ENCODE measurements around the gene MAP4. TPM values are rescaled to one million over a fixed set of nuclear protein-coding genes. Genes with fewer than 3 reads are reported as not detected.

The MAP4 gene
- polyA plus RNA-seq, 4 donors: 30.0 to 74.2 (median 55.7) TPM

DNA sequence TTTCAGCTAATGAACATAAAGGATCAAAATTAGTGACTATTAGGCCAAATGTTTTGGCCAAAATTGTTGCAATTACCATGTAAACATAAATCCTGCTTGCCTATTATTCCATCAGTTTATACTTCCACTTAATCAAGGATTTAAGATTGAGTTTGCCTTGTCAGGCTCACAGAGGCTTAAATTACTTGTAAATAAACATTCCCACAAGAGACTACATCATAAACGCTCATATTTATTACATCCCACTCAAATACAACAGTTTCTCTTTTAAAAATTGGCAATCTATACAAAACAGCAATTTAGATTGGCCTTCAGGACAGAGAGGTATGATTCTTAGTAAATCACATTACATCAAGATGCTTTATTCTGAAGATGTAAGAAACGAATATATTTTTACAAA lies 9.9 kb upstream of the MAP4 start:
- Histone ChIP-seq H3K4me3 (ENCODE audit: low read depth in 1 of 3, low read length in 3 of 3) (no peak overlapping the region), H3K4me1 (ENCODE audit: control insufficient read depth in 3 of 3, insufficient read depth in 2 of 3, low read depth in 1 of 3, low read length in 2 of 3) (peaks cover 0 to 3% (median 3%) of the 10 kb centered on the region in 3 donors)
- FAIRE-seq: no peak

DNA sequence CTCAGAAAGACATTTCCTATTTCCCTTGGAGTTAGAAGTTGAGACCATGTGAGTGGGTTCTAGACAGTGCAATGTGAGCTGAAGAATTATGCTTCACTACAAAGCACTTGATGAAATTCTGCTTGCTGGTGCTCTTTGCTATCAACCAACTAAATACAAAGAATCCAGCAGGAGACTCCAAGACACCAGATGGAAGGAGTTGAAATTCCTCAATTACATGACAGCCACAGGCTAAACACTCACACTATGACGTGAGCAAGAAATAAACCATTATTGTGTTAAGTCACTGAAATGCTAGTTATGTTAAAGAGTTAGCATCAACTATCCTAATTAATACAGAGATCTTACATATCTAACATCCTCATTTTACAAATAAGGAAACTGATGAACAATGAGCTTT lies 8.2 kb upstream of the MAP4 start:
- FAIRE-seq (no peak), DNase-seq (no peak)
- Histone ChIP-seq H3K36me3 (ENCODE audit: control insufficient read depth in 3 of 3, insufficient read depth in 2 of 3, low read depth in 1 of 3, low read length in 3 of 3) (peaks cover 0 to 3% (median 0%) of the 10 kb centered on the region in 3 donors), H3K4me1 (ENCODE audit: control insufficient read depth in 3 of 3, insufficient read depth in 2 of 3, low read depth in 1 of 3, low read length in 2 of 3) (peaks cover 2 to 3% (median 3%) of the 10 kb centered on the region in 3 donors), H3K27ac (ENCODE audit: low read depth in 1 of 3, low read length in 2 of 3) (no peak overlapping the region), H3K4me3 (ENCODE audit: low read depth in 1 of 3, low read length in 3 of 3) (no peak overlapping the region), H3K27me3 (ENCODE audit: control insufficient read depth in 3 of 3, insufficient read depth in 3 of 3, low read length in 3 of 3) (no peaks in the 10 kb centered on the region), H3K9me3 (ENCODE audit: control insufficient read depth in 2 of 2, insufficient read depth in 1 of 2, low read depth in 1 of 2, low read length in 1 of 2) (no peaks in the 10 kb centered on the region)
- WGBS, 3 donors: 79 to 96% (median 93%) methylated on average over 1 of the region's 1 CpG

More for the DNA sequence above, 9.9 kb upstream of the MAP4 start:
- Histone ChIP-seq H3K9me3 (ENCODE audit: control insufficient read depth in 2 of 2, insufficient read depth in 1 of 2, low read depth in 1 of 2, low read length in 1 of 2) (no peaks in the 10 kb centered on the region), H3K36me3 (ENCODE audit: control insufficient read depth in 3 of 3, insufficient read depth in 2 of 3, low read depth in 1 of 3, low read length in 3 of 3) (peaks cover 0 to 3% (median 0%) of the 10 kb centered on the region in 3 donors), H3K27ac (ENCODE audit: low read depth in 1 of 3, low read length in 2 of 3) (no peak overlapping the region), H3K27me3 (ENCODE audit: control insufficient read depth in 3 of 3, insufficient read depth in 3 of 3, low read length in 3 of 3) (no peaks in the 10 kb centered on the region)
- DNase-seq: no peak
- WGBS, 3 donors: 50 to 52% (median 50%) methylated on average over 2 of the region's 2 CpGs

DNA sequence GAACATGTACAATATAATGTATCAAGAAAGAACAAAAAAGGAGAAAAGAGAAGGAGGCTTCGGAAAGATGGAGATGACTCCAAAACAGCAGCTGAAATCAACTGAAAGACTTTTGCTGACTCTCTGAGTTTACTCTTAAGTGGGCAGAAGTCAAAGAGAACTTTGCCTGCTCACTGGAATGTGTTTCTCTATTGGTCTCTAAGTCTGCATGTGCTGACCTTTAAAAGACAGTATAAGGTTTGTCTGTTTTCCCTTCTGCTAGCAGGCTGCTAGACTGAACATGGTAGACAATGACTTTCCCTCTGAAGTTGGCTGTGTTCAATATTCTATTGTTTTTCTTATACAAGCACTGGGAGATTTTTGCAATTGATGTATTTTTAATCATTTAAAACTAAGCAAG lies 7.2 kb upstream of the MAP4 start:
- DNase-seq (peak in 1 of 2 donors; percentile 33), FAIRE-seq (no peak)
- WGBS, 3 donors: 83 to 94% (median 86%) methylated on average over 1 of the region's 1 CpG
- Histone ChIP-seq H3K27me3 (ENCODE audit: control insufficient read depth in 3 of 3, insufficient read depth in 3 of 3, low read length in 3 of 3) (no peaks in the 10 kb centered on the region), H3K4me3 (ENCODE audit: low read depth in 1 of 3, low read length in 3 of 3) (no peak overlapping the region), H3K9me3 (ENCODE audit: control insufficient read depth in 2 of 2, insufficient read depth in 1 of 2, low read depth in 1 of 2, low read length in 1 of 2) (no peaks in the 10 kb centered on the region), H3K4me1 (ENCODE audit: control insufficient read depth in 3 of 3, insufficient read depth in 2 of 3, low read depth in 1 of 3, low read length in 2 of 3) (peaks cover 3% of the 10 kb centered on the region in 3 donors), H3K27ac (ENCODE audit: low read depth in 1 of 3, low read length in 2 of 3) (no peak overlapping the region), H3K36me3 (ENCODE audit: control insufficient read depth in 3 of 3, insufficient read depth in 2 of 3, low read depth in 1 of 3, low read length in 3 of 3) (peaks cover 0 to 2% (median 0%) of the 10 kb centered on the region in 3 donors)

GRCh38 chr3:48022178-48022577 lies 6.0 kb upstream of the MAP4 start:
- no peaks in the 10 kb centered on the region for H3K27me3 ChIP-seq (ENCODE audit: control insufficient read depth in 3 of 3, insufficient read depth in 3 of 3, low read length in 3 of 3)
- H3K4me1 ChIP-seq (ENCODE audit: control insufficient read depth in 3 of 3, insufficient read depth in 2 of 3, low read depth in 1 of 3, low read length in 2 of 3): peaks cover under 1 to 3% (median under 1%) of the 10 kb centered on the region in 3 donors
- H3K4me3 ChIP-seq (ENCODE audit: low read depth in 1 of 3, low read length in 3 of 3): no peak overlapping the region
- no peak overlapping the region for H3K27ac ChIP-seq (ENCODE audit: low read depth in 1 of 3, low read length in 2 of 3)
- no peak for DNase-seq
- H3K9me3 ChIP-seq (ENCODE audit: control insufficient read depth in 2 of 2, insufficient read depth in 1 of 2, low read depth in 1 of 2, low read length in 1 of 2): no peaks in the 10 kb centered on the region
- 80 to 91% (median 87%) methylated on average over 4 of the region's 4 CpGs for WGBS, 3 donors
- peaks cover 0 to 5% (median 0%) of the 10 kb centered on the region in 3 donors for H3K36me3 ChIP-seq (ENCODE audit: control insufficient read depth in 3 of 3, insufficient read depth in 2 of 3, low read depth in 1 of 3, low read length in 3 of 3)
- no peak for FAIRE-seq

- no peak for FAIRE-seq
- WGBS, 3 donors: 24 to 65% (median 55%) methylated on average over 3 of the region's 3 CpGs
These were observed 2.6 kb upstream of the MAP4 start for GRCh38 chr3:48018841-48019240.

GRCh38 chr3:48015431-48016180 lies 610 bp downstream of the MAP4 start:
- FAIRE-seq (no peak), DNase-seq (peak; percentile 49 to 60)
- Histone ChIP-seq H3K4me1 (ENCODE audit: control insufficient read depth in 3 of 3, insufficient read depth in 2 of 3, low read depth in 1 of 3, low read length in 2 of 3) (peaks cover 10 to 32% (median 17%) of the 10 kb centered on the region in 3 donors), H3K9me3 (ENCODE audit: control insufficient read depth in 2 of 2, insufficient read depth in 1 of 2, low read depth in 1 of 2, low read length in 1 of 2) (no peaks in the 10 kb centered on the region), H3K36me3 (ENCODE audit: control insufficient read depth in 3 of 3, insufficient read depth in 2 of 3, low read depth in 1 of 3, low read length in 3 of 3) (peaks cover 0 to 7% (median 0%) of the 10 kb centered on the region in 3 donors), H3K27ac (ENCODE audit: low read depth in 1 of 3, low read length in 2 of 3) (peak overlapping the region; percentile 20 to 74 (median 21)), H3K4me3 (ENCODE audit: low read depth in 1 of 3, low read length in 3 of 3) (no peak overlapping the region), H3K27me3 (ENCODE audit: control insufficient read depth in 3 of 3, insufficient read depth in 3 of 3, low read length in 3 of 3) (no peaks in the 10 kb centered on the region)
- WGBS, 3 donors: 11 to 44% (median 38%) methylated on average over 3 of the region's 3 CpGs

More at GRCh38 chr3:48018841-48019240, 2.6 kb upstream of the MAP4 start:
- H3K9me3 ChIP-seq (ENCODE audit: control insufficient read depth in 2 of 2, insufficient read depth in 1 of 2, low read depth in 1 of 2, low read length in 1 of 2): no peaks in the 10 kb centered on the region
- no peak overlapping the region for H3K4me3 ChIP-seq (ENCODE audit: low read depth in 1 of 3, low read length in 3 of 3)
- H3K27ac ChIP-seq (ENCODE audit: low read depth in 1 of 3, low read length in 2 of 3): no peak overlapping the region
- H3K36me3 ChIP-seq (ENCODE audit: control insufficient read depth in 3 of 3, insufficient read depth in 2 of 3, low read depth in 1 of 3, low read length in 3 of 3): peaks cover 0 to 5% (median 0%) of the 10 kb centered on the region in 3 donors
- DNase-seq: peak in 1 of 2 donors; percentile 28
- no peaks in the 10 kb centered on the region for H3K27me3 ChIP-seq (ENCODE audit: control insufficient read depth in 3 of 3, insufficient read depth in 3 of 3, low read length in 3 of 3)
- peaks cover 7 to 26% (median 14%) of the 10 kb centered on the region in 3 donors for H3K4me1 ChIP-seq (ENCODE audit: control insufficient read depth in 3 of 3, insufficient read depth in 2 of 3, low read depth in 1 of 3, low read length in 2 of 3)

GRCh38 chr3:48014358-48014757 lies 1.9 kb downstream of the MAP4 start:
- FAIRE-seq: no peak
- no peak overlapping the region for H3K4me3 ChIP-seq (ENCODE audit: low read depth in 1 of 3, low read length in 3 of 3)
- no peak for DNase-seq
- H3K36me3 ChIP-seq (ENCODE audit: control insufficient read depth in 3 of 3, insufficient read depth in 2 of 3, low read depth in 1 of 3, low read length in 3 of 3): peaks cover 0 to 8% (median 0%) of the 10 kb centered on the region in 3 donors
- peak overlapping the region in 1 of 3 donors; percentile 53 for H3K27ac ChIP-seq (ENCODE audit: low read depth in 1 of 3, low read length in 2 of 3)
- WGBS, 3 donors: 68 to 89% (median 86%) methylated on average over 2 of the region's 2 CpGs
- H3K27me3 ChIP-seq (ENCODE audit: control insufficient read depth in 3 of 3, insufficient read depth in 3 of 3, low read length in 3 of 3): no peaks in the 10 kb centered on the region
- peaks cover 10 to 29% (median 17%) of the 10 kb centered on the region in 3 donors for H3K4me1 ChIP-seq (ENCODE audit: control insufficient read depth in 3 of 3, insufficient read depth in 2 of 3, low read depth in 1 of 3, low read length in 2 of 3)
- H3K9me3 ChIP-seq (ENCODE audit: control insufficient read depth in 2 of 2, insufficient read depth in 1 of 2, low read depth in 1 of 2, low read length in 1 of 2): no peaks in the 10 kb centered on the region

DNA sequence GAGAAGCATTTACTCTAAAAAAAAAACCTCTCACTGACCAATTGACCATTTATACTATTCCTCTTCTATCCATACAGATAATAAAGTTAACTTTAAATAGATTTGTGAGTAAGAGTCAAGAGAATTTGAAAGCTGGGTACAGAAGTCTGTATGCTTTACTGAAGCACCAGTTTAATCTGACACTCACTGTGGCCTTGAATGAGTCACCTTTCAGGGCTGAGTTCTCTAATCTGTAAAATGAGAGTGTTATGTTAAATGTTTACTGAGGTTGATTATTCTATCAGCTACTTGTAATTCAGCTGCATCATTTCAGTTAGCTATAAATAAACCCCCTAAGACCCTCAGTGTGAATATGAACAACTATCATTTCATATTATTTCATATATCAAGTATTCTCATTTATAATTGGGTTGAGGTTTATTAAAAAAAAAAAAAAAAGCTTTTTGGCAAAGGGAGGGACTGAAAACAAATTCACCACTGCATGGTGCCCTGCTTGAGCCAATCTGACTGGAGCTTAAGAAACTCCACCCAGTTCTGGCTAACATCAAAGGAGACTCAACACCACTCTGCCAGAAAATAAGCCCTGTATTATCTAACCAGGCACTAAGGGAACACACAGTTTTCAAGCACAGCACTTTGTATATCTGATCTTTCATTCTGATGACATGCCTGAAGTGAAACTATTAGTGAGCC lies 2.8 kb downstream of the MAP4 start:
- peaks cover 10 to 29% (median 17%) of the 10 kb centered on the region in 3 donors for H3K4me1 ChIP-seq (ENCODE audit: control insufficient read depth in 3 of 3, insufficient read depth in 2 of 3, low read depth in 1 of 3, low read length in 2 of 3)
- DNase-seq: peak; percentile 38 to 83
- FAIRE-seq: peak; percentile 33
- peak overlapping the region in 1 of 3 donors; percentile 53 for H3K27ac ChIP-seq (ENCODE audit: low read depth in 1 of 3, low read length in 2 of 3)
- H3K36me3 ChIP-seq (ENCODE audit: control insufficient read depth in 3 of 3, insufficient read depth in 2 of 3, low read depth in 1 of 3, low read length in 3 of 3): peaks cover 0 to 8% (median 0%) of the 10 kb centered on the region in 3 donors
- no peak overlapping the region for H3K4me3 ChIP-seq (ENCODE audit: low read depth in 1 of 3, low read length in 3 of 3)
- no peaks in the 10 kb centered on the region for H3K27me3 ChIP-seq (ENCODE audit: control insufficient read depth in 3 of 3, insufficient read depth in 3 of 3, low read length in 3 of 3)
- no peaks in the 10 kb centered on the region for H3K9me3 ChIP-seq (ENCODE audit: control insufficient read depth in 2 of 2, insufficient read depth in 1 of 2, low read depth in 1 of 2, low read length in 1 of 2)
